DMS153 treated with DMSO at 0.1 percent for 48 hours (cell line): Measurements from ENCODE around the gene SOHLH1.

ENCODE experiments used
- DNase-seq: peaks from one replicate; lab custom pipeline; 2025; ENCODE audit not compliant: unreplicated experiment; lab: John Stamatoyannopoulos, UW

Gene SOHLH1

GRCh38 chr9:135699440-135699839, at the start of gene SOHLH1:
Gene SOHLH1, minus strand, starts transcription at chr9:135699481. Its CDS starts 14 bp downstream, at chr9:135699467.
- DNase-seq = no peak

- no peak for DNase-seq
Measured at GRCh38 chr9:135748676-135749075, 49.4 kb upstream of the SOHLH1 start.

DNA sequence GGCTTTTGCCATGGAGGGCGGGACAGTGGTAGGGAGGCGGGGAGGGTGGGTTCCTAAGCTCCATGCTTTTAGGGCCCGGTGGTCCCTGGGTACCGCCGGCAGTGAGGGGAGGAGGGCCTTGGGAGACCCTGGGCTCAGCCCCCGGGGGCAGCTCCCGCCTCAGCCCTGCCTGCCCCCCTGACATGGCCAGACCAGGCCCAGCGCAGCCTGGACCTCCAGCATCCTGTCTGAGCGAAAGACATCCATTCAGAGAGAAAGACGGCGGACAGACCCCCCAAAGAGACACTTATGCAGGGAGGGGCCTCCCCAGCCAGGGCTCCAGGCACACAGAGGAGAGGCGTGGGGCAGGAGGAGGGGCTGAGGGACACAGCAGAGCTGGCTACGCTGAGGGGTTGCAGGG, 48.0 kb upstream of the SOHLH1 start:
- no peak for DNase-seq

- DNase-seq = no peak
Measured at GRCh38 chr9:135746565-135746964, 47.3 kb upstream of the SOHLH1 start.

DNA sequence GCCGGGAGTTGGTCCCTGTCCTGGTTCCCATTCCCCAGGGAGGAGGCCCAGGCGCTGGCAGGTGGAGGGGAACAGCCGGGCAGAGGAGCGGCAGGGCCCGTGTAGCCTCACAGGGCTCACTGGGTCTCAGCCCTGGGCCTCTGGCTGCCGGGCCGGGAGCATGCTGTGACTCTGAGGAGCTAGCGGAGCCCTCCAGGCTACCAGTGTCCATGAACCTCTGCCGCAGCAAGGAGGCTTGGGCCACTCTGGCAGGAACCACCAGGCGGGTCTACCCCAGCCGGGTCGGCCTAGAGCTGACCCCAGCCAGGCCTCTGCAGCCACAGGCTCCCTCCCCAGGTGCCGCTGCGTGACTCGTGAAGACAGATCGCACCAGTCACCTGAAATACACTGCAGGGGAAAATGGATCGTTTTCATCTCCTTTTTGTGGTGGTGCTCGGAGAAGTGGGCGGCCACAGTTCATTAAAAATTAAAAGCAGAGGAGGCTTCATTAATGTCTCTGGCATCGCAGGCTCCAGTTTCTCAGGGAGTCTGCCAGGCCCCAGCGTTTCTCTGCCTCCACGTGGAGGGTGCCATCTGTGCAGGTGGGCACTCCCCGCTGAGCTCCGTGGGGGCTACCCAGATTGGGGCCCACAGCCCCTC, 46.5 kb upstream of the SOHLH1 start:
- DNase-seq = no peak

DNA sequence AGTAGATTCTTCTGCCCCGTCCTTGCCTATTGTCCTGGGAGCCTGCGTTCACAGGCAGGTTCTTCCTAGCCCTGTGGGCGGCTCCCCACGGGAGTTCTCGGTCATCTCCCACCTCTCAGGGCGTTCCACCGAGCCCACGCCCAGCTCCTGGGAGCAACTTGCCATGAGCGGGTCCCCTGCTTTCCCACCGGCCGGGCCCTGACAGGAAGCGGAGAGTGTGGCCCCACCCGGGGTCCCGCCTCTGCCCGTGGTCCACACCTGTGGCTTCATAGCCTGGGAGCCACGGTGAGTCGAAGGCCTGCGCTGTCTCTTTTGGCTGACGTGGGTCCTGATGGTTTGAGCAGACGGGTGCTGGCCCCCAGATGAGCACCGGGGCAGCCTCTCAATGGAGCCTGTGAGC, 45.9 kb upstream of the SOHLH1 start:
- no peak for DNase-seq

DNA sequence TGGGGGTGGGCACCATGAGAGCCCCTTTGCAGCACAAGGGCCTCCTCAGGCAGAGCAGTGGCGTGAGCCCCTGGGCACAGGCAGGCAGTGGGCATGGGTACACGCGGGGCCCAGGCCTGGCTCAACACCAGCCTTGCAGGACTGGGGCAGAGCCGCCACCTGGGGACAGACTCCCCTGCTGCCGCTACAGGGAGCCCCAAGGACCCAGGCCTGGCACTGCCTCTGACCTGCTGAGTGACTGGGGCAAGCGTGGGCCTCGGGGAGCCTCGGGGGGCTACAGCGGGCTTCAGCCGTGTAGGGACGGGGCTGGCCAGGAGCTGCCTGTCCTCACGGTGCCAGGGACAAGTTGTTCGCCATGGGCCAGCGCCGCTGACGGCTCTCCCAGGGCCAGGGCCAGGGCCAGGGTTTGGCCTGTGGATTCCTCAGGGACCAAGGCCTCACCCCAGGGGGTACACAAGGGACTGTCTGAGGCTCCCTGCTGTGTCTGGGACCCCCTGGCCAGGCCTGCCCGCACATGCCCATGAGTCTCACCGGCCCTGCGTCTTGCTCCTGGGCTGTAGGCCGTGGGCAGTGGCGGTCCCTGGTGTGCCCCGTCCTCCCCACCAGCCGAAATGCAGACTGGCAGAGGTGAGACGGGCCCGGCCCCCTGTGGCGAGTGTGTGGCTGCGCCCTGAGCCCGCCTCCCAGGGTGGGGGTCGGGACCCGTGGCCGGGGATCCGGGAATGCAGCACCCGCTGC, 45.2 kb upstream of the SOHLH1 start:
- DNase-seq = no peak

DNA sequence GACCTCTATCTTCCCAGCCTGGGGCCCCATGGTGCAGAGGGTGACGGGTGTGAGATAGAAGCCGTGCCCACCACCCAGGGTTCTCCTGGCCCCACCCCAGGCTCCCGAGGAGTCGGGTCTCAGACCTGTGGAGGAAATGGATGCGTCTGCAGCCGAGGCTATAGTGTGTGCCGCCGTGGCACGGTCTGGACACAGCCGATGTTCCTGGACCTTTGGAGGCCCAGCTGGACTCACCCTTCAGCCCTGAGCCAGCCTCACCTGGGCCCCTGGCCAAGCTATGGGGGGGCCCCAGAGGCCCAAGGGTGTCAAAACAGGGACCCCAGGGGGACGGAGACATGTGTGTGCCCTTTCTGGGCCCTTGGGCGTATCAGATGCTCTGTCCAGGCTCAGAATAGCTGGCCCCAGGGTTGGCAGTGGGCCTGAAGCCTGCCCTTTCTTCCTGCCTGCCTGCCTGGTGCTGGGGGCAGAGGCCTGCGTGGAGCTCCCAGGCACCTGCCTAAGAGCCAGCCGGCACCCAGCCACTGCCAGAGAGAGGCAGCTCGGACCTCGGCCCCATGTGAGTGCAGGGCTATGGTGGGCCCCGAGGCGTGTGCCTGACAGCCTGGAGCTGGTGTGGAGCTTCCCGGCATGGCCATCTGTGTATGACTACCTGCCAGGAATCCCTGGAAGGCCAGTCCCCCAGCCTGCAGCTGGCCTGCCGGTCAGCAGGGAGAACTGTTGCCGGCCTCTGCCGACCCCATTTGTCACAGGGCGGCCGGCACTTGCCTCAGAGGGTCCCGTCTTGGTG, 44.5 kb upstream of the SOHLH1 start:
- DNase-seq = no peak

DNA sequence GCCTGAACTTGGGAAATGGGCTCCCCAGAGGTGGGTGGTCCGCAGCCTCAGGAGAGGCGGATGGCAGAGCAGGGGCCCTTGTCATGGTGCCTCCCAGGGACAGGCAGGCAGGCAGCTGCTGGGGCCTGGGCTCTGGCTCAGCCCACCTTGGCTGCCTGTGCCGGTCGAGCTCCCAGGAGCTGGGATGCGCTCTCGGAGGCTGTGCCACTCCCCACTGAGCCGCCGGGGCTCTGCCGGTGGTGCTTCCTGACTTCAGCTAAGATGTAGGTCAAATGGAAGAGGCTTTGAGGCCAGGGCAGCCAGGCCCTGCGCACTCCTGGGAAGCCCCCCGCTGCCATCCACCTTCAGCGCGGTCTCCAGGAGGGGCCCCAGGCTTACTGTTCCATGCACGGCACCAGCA, 43.7 kb upstream of the SOHLH1 start:
- no peak for DNase-seq

- DNase-seq = no peak
Measured at GRCh38 chr9:135741276-135742219, 42.3 kb upstream of the SOHLH1 start.

DNA sequence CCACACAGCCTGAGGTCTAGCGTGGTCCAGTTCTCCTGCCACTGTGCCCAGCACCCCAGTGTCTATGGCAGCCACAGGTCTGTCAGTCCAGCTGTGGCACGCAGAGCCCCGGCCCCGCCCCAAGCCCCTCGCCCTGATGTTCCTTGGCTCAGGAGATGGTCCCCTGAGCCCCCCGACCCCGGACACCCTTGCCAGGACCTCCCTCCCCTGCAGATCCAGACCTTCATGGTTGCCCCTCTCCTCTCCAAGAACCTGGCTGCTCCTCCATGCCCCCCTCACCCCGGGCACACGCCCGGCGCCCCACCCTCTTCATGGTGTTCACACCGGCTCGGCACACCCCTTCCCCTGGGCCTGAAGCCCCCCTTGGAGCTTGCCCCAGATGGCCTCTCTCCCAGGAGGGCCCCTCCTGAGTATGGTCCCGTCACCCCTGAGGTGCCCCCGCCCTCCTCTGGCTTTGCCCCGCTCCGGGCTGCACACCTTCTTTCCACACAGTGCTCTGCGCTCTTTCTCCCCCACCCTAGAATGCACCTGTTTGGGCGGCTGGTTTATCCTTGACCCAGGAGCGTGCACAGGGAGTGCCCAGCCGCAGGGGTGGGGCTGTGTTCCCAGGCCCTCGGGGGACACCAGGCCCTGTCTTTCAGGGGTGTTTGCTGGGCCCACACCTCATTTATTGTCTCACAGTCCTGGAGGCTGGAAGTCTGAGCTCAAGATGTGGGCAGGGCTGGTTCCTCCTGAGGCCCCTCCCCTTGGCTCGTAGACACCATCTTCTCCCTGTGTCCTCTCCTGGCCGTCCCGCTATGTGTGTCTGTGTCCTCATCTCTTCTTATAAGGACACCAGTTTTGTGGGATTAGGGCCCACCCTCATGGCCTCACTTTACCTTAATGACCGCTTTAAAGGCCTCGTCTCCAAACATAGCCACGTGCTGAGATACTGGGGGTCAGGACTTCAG, 40.3 kb upstream of the SOHLH1 start:
- DNase-seq = no peak

DNA sequence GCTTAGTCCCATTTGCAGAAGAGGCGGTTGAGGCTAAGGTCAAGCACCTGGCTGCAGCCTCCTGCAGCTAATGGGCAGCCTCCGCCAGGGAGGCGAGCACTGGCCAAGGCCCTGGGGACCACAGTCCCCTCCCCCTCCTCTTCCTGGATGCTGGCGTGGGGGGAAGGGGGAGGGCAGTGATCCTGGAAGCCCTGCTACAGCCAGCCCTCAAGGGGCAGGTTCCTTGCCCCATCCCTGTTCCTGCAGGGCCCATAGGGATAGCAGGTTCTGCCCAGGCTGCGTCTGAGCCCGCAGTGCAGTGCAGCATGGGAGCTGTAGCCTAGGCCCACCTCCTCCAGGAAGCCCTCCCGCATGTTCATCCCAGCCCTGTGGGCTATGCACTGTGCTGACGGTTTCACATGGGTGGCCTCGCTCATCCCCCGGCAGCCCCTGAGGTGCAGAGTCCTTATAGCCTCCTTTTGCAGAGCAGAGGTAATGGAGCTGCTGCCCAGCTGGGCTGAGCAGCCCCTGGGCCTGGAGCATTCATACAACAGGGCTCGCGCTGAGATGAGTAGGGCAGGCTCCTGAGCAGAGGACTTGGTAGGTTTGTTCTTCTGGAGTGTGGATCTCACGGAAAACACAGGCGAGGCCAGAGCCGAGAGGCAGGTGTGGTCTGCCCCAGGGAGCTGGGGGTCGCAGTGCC, 38.7 kb upstream of the SOHLH1 start:
- no peak for DNase-seq

DNA sequence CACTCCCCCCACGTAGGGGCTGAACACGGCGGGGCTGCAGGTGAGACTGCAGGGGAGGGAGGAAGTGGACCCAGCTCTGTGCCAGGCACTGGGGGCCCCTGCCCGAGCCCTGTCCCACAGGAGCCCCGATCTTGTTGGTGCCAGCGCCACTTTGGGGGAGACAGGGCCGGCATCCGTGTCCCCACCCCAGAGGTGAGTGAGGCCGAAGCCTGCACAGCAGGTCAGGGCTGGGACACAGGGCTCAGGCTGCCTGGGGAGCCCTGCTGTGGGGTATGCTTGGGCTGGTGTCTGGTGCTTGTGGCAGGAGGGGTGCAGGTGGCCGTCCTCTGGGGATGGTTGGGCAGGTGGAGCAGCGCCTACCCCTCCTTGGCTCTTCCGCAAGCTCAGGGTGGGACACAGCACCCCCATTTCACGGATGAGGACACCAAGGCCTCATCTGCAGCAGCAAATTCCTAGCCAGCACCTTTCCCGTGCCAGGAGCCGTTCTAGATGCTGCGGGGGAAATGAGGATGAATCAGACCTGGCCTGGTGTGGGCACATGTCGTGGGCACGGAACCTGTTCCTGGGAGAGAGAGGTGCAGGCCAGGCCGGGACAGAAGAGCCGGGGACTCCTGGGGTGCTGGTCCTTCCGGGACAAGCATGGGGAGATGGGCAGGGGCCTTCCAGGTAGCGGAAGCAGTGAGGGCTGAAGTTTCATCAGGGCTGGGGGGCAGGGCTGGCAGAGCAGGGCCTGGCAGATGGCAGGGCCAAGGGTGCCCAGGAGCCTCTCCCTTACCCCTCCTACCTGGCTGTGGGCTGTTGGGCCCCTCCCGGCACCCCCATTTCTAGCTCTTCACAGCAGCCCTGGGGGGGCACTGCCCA, 37.9 kb upstream of the SOHLH1 start:
- DNase-seq = no peak

DNA sequence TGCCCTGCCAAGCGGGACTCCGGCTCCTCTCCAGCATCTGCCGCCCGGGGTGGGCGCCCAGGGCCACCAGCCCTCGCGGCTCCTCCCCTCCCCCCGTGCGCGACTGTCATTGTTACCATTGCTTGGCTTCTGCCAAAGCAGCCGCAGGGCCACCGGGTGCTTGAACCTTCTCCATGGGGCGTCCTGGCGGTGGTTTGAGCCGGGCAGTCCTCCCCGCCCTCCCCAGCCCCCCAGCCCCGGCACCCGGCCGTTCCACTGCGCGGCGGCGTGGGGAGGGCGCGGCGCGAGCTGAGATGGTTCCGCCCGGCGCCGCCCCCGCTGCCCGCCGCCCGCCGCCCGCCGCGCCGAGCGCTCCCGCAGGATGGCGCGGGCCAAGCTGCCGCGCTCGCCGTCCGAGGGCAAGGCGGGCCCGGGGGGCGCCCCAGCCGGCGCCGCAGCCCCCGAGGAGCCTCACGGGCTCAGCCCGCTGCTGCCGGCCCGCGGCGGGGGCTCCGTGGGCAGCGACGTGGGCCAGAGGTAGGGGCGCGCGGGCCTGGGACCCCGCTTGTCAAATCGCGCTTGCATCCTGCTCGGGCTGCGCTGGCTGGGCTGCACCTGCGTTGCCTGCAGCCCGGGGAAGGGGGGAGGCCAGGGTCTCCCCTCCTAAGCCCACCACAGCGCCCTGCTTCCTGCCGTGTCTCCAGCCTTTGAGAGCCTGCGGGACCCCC, 37.1 kb upstream of the SOHLH1 start:
- DNase-seq = no peak

- no peak for DNase-seq
Measured at GRCh38 chr9:135734616-135735144, 35.4 kb upstream of the SOHLH1 start.

GRCh38 chr9:135732569-135733257, 33.4 kb upstream of the SOHLH1 start:
- no peak for DNase-seq

DNA sequence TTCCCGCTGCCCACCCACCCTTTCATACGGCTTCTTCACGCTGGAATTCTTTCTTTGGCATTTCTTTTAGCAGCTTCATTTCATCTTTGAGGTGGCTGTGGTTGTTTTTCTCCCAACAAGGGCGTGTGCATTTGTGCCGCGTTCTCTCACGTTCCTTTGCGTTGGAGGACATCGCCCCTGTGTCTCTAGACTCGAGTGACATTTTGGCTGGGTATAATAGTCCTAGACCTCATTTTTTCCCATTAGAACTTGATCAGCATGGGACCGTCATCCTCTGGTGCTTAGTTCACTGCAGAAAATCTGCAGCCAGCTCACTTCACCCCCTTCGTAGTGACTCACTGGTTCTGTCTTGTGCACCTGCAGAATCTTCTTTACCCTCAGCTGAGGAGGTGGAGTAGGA, 32.2 kb upstream of the SOHLH1 start:
- DNase-seq = no peak
